ENCODE measurements around the gene RPE. TPM values are rescaled to one million over a fixed set of nuclear protein-coding genes. Genes with fewer than 3 reads are reported as not detected.

Gene RPE
- polyA plus RNA-seq, 3 donors = 56.9 to 66.8 (median 64.4) TPM

DNA sequence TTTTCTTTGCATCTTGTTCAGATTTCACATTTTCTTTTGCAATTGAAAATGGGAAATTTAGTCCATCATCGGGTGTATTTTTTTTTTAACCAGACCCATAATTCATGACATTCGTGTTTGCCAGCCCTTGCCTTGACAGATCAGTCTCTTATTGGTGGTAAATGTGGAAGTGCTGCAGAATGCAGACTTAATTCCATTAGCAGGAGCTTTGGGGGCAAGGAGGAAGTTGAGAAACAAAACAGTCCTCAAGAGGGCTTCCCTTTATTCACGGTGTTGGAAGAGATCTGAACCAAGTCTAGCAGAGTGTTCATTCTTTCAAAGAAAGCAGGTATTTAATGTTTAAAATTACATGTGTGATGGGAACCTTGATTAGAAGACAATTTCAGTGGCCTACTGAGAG, 16.6 kb upstream of the RPE start:
- DNase-seq (ENCODE audit: extremely low read depth in 1 of 11, low read depth in 9 of 11, low spot score in 4 of 11) = no peak

DNA sequence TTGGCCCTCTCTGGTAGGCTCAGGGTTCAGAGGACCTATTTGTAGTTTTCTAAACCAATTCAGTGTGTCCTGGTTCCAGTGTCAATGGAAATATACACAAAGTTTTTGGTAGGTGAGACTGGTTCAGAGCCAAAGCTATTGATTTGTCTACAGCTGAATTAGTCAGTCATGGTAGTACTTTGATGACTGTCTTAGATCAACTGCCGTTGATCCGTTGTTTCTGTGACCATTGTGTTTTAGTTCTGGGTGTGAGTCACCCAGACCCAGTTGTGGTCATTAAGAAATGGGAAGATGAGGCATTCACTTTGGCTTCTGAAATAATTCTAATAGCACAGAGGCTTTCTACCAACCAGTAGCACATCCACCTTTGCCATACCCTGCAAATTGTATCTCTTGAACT, 16.0 kb upstream of the RPE start:
- DNase-seq (ENCODE audit: extremely low read depth in 1 of 11, low read depth in 9 of 11, low spot score in 4 of 11) = no peak

DNA sequence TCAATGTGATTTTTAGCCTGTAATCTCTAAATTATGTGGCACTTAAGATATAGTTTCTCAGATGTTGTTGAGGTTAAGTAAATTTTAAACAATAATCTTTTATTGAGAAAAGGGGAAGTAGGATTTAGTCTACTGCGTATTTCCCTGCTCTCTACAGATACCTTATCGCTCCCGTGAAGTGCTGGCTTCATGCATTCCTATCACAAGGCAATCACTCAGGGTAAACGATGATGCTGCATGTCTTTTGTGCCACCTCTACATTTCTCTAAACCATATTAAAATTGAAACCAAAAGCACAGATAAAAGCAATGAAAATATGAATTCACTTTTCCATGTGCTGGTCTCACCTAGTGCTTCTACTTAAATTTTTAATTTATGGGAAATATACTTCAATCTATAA, 14.4 kb upstream of the RPE start:
- no peak for DNase-seq (ENCODE audit: extremely low read depth in 1 of 11, low read depth in 9 of 11, low spot score in 4 of 11)

DNA sequence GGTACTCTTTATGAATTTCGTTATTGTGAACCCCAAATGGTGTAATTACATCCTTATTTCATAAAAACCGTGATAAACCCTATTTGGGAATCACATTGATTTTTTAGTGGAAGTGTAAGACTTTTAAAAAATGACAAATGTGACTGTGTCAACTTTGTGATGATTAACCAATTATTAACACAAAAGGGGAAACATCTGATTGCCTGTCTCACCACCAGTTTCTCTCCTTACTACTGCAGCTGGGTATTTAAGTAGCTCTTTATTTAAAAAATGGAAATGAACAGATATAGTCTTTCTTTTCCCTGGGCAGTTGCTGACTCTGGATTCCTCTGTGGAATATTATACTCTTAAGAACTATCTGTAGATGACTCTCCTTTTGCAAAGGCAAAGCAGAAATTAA, 11.6 kb upstream of the RPE start:
- no peak for DNase-seq (ENCODE audit: extremely low read depth in 1 of 11, low read depth in 9 of 11, low spot score in 4 of 11)

DNA sequence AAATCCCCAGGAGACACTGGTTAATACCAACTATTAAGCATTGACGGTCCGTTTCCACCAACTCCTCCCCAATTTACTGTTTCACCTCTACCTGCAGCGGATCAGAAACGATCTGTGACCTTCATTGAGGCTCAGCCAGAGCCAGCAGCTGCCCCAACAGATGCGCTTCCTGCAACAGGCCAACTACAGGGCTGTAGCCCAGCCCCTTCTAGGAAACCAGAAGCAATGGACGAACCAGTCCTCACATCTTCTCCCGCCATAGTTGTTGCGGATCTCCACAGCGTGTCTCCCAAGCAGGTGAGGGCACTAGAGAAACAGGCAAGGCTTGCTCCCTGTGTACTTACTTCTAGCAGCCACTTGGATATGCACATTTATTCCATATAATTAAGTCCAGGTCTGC, 8.5 kb upstream of the RPE start:
- DNase-seq (ENCODE audit: extremely low read depth in 1 of 11, low read depth in 9 of 11, low spot score in 4 of 11) = no peak

DNA sequence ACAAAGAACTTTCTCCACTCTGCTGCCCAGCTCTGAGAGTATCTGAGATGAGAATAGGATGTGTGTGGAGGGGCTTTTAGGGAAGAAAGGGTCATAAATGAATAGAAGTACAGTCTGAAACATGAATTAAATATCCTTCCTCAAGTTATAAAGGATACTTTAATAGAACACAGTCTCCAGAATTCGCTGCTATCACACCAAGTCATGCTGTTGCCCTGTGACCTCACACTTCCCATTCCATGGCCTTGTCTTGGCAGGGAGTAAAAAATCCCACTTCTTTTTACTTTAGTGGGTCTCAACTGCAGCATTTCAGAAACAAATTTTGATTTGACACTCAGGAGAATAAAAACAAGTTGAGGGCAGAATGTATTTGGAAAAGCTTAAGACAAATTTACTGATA, 3.8 kb upstream of the RPE start:
- no peak for DNase-seq (ENCODE audit: extremely low read depth in 1 of 11, low read depth in 9 of 11, low spot score in 4 of 11)

DNA sequence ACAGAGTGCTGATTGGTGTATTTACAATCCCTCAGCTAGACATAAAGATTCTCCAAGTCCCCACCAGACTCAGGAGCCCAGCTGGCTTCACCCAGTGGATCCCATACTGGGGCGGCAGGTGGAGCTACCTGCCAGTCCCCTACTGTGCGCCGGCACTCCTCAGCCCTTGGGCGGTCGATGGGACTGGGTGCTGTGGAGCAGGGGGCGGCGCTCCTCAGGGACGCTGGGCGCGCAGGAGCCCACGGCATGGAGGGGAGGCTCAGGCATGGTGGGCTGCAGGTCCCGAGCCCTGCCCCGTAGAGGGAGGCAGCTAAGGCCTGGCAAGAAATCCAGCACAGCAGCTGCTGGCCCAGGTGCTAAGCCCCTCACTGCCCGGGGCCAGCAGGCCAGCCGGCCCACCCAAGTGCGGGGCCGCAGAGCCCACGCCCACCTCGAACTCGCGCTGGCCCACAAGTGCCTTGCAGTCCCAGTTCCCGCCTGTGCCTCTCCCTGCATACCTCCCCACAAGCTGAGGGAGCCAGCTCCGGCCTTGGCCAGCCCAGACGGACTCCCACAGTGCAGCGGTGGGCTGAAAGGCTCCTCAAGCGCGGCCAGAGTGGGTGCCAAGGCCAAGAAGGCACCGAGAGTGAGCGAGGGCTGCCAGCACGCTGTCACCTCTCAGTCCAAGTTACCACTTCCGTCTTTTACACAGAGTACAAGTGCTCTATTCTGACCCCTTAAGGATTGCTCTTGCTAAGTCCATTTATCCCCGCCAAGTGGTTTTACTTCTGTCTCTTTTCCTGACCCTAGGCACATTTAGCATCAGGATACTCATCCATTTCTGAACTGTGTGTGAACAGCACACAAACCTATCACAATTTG, 1.7 kb upstream of the RPE start:
- no peak for DNase-seq (ENCODE audit: extremely low read depth in 1 of 11, low read depth in 9 of 11, low spot score in 4 of 11)

DNA sequence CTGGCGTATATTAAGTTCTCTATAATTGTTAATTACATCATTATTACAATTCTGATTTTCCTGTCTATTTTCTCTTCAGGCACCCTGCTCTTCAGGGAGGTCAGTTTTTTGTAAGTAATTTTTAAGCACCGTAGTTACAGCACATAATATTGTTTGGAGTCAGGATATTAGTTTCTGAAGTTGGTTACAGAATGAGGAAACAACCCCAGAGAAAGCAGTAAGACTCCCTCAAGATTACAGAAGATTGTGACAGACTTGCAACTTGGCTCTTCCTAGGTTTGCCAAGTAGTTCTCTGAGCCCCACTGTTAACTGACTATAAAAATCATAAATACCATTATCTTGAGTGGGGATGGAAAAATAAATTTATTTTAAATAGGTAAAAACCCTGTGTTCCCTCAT, 921 bp downstream of the RPE start:
- DNase-seq (ENCODE audit: extremely low read depth in 1 of 11, low read depth in 9 of 11, low spot score in 4 of 11) = no peak

DNA sequence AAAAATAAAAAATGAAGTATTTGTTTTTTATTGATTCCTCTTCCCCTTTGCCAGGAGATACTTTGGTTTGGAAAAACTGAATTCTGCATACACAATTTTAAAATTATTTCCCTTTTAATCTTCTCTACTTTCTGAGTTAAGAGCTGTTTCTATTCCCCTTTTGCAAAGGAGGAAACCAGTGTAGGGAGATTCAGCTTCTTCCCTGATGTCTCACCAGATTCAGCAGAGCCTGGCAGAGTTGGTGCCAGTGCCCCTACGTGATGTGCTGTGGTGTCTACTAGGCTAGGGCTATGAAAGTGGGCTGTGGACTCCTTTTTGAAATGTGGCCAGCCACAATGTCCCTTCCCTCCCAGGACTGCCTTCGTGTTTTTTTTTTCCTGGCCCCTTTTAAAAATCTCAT, 2.4 kb downstream of the RPE start:
- DNase-seq (ENCODE audit: extremely low read depth in 1 of 11, low read depth in 9 of 11, low spot score in 4 of 11) = no peak

DNA sequence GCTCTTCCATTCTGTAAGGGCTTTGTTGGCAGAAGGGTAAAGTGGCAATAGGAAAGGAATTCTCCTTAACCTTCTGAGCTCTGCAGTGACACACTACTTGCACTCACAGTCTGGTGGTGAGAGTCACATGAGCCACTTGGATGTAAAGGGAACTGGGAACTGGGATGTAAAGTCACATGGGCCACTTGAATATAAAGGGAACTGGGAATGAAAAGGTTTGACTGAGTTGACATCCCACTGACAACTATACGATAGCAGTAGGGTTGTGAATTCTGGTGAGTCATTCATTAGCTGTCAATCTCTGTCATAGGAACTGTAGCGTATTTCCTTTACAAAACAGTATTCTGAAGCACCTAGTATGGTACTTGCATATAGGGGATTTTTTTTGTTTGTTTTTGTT, 5.5 kb downstream of the RPE start:
- DNase-seq (ENCODE audit: extremely low read depth in 1 of 11, low read depth in 9 of 11, low spot score in 4 of 11) = no peak

DNA sequence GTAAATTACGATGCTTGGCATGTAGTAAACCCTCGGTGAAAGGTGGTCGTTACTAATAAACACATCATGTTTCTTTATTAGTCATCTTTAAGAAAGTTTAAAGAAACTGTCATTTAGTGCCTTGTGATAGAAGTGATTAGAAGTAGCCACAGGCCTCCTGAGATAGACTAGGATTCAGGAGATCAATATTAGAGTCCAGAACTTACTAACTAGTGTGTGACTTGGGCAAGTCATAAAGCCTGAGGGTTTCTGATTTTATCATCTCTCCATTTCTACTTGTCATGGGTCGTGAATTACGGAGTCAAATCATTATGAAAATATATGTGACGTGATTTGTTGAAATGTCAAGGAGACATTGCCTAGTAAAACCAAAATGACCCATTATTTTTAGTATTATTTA, 6.7 kb downstream of the RPE start:
- no peak for DNase-seq (ENCODE audit: extremely low read depth in 1 of 11, low read depth in 9 of 11, low spot score in 4 of 11)

DNA sequence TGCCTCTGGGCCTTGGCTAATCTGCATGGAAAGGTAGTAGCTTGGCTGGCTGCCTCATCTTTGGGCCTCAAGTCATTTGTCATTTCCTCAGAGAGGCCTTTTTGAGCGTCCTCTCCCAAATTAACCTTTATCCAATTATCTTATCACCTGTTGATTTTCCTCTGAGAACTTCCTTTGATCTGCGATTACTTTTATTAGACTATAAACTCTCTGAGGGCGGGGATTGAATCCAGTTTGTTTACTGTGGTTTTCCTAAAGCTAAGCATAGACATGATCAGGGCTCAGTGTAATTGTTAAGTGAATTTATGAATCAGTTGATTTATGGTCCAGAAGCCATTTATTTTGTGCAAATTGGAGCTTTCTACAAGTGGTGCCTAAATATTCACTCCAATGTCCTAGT, 7.5 kb downstream of the RPE start:
- no peak for DNase-seq (ENCODE audit: extremely low read depth in 1 of 11, low read depth in 9 of 11, low spot score in 4 of 11)

DNA sequence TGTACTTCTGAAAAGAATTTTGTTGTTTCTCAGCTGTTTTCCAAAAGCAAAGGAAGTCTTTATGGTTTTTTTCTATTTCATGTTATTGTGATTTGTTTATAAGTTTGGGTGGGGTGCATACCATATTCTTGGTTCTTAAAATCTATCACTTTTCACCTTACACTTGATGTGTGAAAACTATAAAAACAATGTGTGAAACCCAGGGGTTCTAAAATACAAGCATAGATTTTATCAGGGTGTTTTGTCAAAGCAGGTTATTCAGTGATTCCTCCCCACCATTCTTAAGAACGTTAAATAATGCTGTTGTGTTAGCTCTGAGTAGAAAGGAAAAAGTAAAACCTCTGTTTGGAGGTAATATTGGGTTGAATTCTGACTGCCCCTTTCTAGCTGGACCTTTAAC, 17.7 kb downstream of the RPE start:
- no peak for DNase-seq (ENCODE audit: extremely low read depth in 1 of 11, low read depth in 9 of 11, low spot score in 4 of 11)

DNA sequence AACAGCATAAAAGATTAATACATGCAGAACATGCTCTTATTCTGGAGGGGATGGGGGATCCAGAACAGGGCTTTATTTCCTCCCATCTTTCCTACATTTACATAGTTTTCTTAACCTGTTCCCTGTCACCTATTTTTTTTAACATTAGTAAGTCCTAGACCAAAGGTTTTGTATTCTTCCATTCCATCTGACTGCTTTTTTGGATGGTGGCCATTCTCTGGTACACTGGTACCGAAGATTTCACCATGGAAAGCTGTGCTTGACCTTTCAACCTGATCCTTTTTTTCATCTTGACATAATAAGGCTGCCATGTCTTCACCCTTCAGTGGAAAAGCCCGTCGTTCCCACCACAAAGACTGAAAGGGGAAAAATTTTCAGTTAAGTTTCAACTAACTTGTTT, 20.4 kb downstream of the RPE start:
- no peak for DNase-seq (ENCODE audit: extremely low read depth in 1 of 11, low read depth in 9 of 11, low spot score in 4 of 11)

DNA sequence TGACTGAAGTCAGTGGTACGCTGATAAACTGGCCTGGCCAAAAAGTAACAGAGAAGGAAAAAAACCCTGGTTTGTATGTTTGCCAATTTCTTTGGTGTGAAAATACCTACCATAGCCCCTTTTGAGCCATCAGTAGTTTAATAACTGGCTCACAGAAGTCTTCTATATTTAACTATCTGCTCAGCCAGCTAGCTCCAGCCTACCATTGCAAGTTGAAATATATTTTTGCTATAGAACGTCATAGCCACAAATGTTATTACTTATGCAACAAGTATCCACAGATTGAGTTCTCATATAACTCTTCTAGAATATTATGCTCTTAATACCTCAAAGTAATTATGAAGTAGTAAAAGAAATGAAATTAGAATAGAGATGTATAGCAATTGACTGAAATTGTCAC, 25.2 kb downstream of the RPE start:
- DNase-seq (ENCODE audit: extremely low read depth in 1 of 11, low read depth in 9 of 11, low spot score in 4 of 11) = no peak

DNA sequence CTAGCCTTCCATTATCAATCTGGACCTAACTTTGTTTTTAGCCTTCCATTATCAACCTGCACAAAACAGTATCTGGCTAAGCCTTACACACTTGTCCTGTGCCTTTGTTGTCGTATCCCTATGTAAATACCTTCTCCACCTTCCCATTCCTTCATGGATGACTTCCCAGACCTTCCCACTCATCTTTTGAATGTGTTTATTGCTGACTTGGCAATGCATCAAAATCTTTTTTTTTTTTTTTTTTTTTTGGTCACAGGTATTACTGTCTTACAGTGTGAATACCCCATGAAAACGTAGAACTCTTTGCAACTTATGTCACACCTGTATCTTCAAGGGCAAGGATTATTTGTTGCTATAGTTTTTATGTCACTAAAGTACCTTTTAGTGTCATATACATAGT, 25.7 kb downstream of the RPE start:
- no peak for DNase-seq (ENCODE audit: extremely low read depth in 1 of 11, low read depth in 9 of 11, low spot score in 4 of 11)

DNA sequence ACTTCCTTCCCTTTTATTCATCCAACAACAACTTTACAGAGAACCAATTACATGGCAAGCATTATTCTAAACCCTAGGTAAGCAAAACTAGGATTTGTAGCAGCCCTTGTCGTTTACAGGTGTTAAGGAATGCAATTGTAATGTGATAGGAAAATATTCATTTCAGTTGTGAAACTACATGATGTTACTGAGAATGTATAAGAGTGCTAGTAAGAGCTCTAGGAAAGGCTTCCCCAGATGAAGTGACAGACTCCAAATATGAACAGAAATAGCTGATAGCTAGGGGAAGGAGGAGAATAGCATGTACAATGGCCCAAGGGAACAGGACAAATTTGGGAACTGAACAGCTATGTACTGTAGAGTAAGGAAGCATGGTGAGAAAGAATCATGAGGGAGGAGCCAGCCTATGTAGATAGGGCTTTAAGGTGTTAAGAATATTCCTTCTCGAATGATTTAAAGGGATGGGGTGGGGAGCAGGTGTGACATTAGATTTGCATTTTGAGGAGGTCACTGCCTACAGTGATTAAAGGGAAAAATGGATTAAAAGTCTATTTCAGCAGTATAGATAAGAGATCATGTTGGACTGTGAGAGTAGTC, 31.7 kb downstream of the RPE start:
- DNase-seq (ENCODE audit: extremely low read depth in 1 of 11, low read depth in 9 of 11, low spot score in 4 of 11) = no peak

DNA sequence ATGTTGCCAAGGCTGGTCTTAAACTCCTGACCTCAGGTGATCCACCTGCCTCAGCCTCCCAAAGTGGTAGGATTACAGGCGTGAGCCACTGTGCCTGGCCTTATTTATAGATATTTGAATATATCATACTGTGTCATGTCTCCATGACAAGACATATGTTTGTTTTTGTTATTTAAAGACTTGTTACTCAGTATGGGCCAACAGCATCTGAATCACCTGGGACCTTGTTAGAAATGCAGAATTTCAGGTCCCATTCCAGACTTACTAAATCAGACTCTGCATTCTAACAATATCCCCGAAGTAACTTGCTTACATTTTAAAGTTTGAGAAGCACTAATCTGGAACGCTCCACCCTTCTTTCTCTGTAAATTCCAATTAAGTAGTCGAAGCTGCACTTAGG, 33.2 kb downstream of the RPE start:
- DNase-seq (ENCODE audit: extremely low read depth in 1 of 11, low read depth in 9 of 11, low spot score in 4 of 11) = no peak

DNA sequence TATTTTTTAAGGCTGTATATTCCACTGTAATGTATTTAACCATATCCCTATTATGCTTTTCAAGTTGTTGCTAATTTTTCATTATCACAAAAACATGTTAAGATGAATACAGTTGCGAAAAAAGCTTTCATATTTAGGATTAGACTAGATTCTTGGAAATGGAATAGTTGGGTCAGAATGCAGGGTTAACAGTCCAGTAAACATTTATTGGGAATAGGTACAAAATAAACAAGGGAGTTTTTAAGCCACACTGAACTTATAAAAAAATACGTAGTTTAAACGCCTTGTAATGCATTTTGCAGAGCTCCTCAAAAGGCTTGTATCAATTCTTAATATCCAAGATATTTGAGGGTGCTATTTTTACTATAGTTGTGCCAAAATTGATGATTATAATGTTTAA, 35.6 kb downstream of the RPE start:
- DNase-seq (ENCODE audit: extremely low read depth in 1 of 11, low read depth in 9 of 11, low spot score in 4 of 11) = no peak

DNA sequence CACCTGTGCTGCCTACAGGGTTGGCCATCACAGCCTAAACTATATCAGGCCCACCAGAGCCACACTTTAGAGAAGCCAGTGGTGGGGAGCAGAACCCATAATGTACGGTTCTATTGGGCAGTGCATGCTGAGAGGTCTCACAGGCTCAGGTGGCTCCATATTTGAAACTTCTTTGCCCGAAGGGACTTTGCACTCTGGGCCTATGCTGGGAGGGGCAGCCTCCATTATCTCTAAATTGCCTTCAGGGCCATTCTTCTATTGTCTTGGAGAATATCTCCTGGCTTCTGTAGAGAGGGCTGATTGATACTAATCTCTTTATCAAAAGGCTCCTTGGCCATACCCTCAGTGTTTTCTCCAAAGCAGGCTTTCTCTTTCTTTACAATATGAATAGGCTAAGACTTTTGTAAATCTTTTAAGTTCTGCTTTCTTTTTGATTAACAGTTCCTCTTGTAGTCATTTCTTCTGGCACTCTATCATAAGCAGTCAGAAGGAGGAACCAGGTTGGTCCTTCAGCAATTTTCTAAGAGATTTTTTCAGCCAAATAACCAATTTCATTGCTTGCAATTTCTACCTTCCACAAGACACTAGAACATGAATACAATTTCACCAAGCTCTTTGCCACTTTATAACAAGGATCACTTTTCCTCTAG, 44.5 kb downstream of the RPE start:
- DNase-seq (ENCODE audit: extremely low read depth in 1 of 11, low read depth in 9 of 11, low spot score in 4 of 11) = no peak

DNA sequence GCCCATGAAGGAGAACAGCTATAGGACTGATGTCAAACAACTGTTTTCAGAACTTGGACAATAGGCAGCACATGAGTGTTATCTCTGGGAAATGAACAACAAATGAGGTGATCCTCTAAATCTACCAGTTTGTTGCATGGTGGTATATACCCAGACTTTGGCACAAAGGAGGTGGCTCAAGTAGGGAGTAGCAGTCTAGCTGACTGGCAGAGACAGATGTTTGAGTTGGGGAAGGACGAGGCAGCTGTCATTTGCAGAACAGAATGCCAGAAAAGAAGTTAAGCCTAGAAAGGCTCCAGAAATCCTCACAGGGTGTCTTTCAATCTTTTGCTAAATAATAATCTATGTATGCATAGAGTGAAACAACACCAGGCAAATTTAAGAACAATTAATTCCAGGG, 47.4 kb downstream of the RPE start:
- DNase-seq (ENCODE audit: extremely low read depth in 1 of 11, low read depth in 9 of 11, low spot score in 4 of 11) = no peak
